Lower leg skin (tissue), 3 donors: ENCODE measurements around the gene NCOA1.

ENCODE experiments used
- POLR2A ChIP-seq, 2 donors: fragments of 450-650 bp; IDR thresholded peaks; one replicate each; pipeline ENCODE4 v1.6.1; 2016 to 2017; ENCODE audit warnings: antibody characterized with exemption in 2 of 2, mild to moderate bottlenecking in 1 of 2, moderate library complexity in 1 of 2
- TF ChIP-seq, protein P1 (sequence below), 3 donors: fragments of 450-650 bp; IDR thresholded peaks; one replicate each; pipeline ENCODE4 v1.5.1; 2016; ENCODE audit warnings: antibody characterized with exemption in 3 of 3, mild to moderate bottlenecking in 3 of 3, moderate library complexity in 2 of 3

DNA sequence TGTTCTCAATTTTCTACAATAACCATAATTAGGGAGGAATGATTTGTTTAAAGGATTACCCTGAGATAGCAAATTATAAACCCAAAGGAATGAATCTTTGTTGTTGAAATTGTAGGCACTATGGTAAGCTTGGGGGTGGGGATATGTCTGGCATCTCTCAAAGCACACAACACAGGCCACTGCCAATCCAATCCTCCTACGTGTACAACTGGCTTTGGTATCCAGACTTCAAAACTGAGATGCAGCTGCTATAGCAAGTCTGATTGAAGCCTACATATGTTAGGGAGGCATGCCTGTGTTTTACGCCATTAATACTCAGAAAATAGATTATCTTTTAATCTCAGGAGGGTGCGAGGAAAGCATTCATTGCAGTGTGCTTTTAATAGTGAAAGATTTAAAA lies 5.9 kb upstream of the NCOA1 start:
- TF ChIP-seq, protein P1, sequence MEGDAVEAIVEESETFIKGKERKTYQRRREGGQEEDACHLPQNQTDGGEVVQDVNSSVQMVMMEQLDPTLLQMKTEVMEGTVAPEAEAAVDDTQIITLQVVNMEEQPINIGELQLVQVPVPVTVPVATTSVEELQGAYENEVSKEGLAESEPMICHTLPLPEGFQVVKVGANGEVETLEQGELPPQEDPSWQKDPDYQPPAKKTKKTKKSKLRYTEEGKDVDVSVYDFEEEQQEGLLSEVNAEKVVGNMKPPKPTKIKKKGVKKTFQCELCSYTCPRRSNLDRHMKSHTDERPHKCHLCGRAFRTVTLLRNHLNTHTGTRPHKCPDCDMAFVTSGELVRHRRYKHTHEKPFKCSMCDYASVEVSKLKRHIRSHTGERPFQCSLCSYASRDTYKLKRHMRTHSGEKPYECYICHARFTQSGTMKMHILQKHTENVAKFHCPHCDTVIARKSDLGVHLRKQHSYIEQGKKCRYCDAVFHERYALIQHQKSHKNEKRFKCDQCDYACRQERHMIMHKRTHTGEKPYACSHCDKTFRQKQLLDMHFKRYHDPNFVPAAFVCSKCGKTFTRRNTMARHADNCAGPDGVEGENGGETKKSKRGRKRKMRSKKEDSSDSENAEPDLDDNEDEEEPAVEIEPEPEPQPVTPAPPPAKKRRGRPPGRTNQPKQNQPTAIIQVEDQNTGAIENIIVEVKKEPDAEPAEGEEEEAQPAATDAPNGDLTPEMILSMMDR (IDR thresholded peaks at IDR 0.05): no peak
- no peak for TF ChIP-seq POLR2A (IDR thresholded peaks at IDR 0.05)
